ENCODE results near the gene PUDP.

The PUDP gene

GRCh38 chrX:7146703-7147412, 1.1 kb downstream of the PUDP start:
- peak; percentile 4 for DNase-seq

GRCh38 chrX:7146020-7146702, 1.8 kb downstream of the PUDP start:
- no peak for DNase-seq

- DNase-seq = no peak
Measured at GRCh38 chrX:7145454-7145853, 2.5 kb downstream of the PUDP start.

- no peak for DNase-seq
Measured at GRCh38 chrX:7143941-7144525, 3.9 kb downstream of the PUDP start.

- DNase-seq = no peak
Measured at GRCh38 chrX:7143076-7143475, 4.9 kb downstream of the PUDP start.

- no peak for DNase-seq
Measured at GRCh38 chrX:7139202-7140081, 8.5 kb downstream of the PUDP start.

GRCh38 chrX:7134981-7135380, 13.0 kb downstream of the PUDP start:
- no peak for DNase-seq

GRCh38 chrX:7133050-7133440, 14.9 kb downstream of the PUDP start:
- DNase-seq = peak; percentile 16

GRCh38 chrX:7132335-7133049, 15.5 kb downstream of the PUDP start:
- DNase-seq = no peak

- no peak for DNase-seq
Measured at GRCh38 chrX:7131621-7132020, 16.3 kb downstream of the PUDP start.

- no peak for DNase-seq
Measured at GRCh38 chrX:7127056-7127455, 20.9 kb downstream of the PUDP start.

GRCh38 chrX:7120878-7121219, 27.1 kb downstream of the PUDP start:
- DNase-seq = no peak

- DNase-seq = no peak
Measured at GRCh38 chrX:7119950-7120877, 27.7 kb downstream of the PUDP start.

GRCh38 chrX:7117587-7117986, 30.4 kb downstream of the PUDP start:
- no peak for DNase-seq

GRCh38 chrX:7116081-7116480, 31.9 kb downstream of the PUDP start:
- DNase-seq = no peak

GRCh38 chrX:7115557-7115956, 32.4 kb downstream of the PUDP start:
- DNase-seq = no peak

- DNase-seq = no peak
Measured at GRCh38 chrX:7112071-7112470, 35.9 kb downstream of the PUDP start.

- DNase-seq = no peak
Measured at GRCh38 chrX:7111518-7111917, 36.4 kb downstream of the PUDP start.

- no peak for DNase-seq
Measured at GRCh38 chrX:7110821-7111276, 37.1 kb downstream of the PUDP start.

- peak; percentile 2 for DNase-seq
Measured at GRCh38 chrX:7109838-7110793, 37.8 kb downstream of the PUDP start.

Data from NCI-H2171 treated with DMSO at 0.1 percent for 48 hours (cell line).